CD4-positive, alpha-beta T cell treated with Interleukin-15 for 1 hour (primary cell): Measurements from ENCODE around the gene NAGS.
"Not testable (repeated sequence)": the region's sequence is repeated elsewhere in the genome, so short reads cannot be mapped to it uniquely, and the experiment has no call there.

ENCODE experiments used
- DNase-seq: peaks from one replicate; pipeline ENCODE4 v3.0.0-alpha.2; 2020

The NAGS gene

GRCh38 chr17:43986225-43986981 lies 18.0 kb upstream of the NAGS start:
- DNase-seq, result no peak

GRCh38 chr17:43987131-43988021 lies 17.0 kb upstream of the NAGS start:
- DNase-seq, result no peak

- DNase-seq, result no peak
Observed at GRCh38 chr17:43988301-43988700, 16.1 kb upstream of the NAGS start.

GRCh38 chr17:43992641-43993040 lies 11.8 kb upstream of the NAGS start:
- DNase-seq, result no peak

GRCh38 chr17:43994272-43995149 lies 9.9 kb upstream of the NAGS start:
- DNase-seq, result peak; percentile 60

- DNase-seq, result no peak
Observed at GRCh38 chr17:43995150-43995471, 9.3 kb upstream of the NAGS start.

GRCh38 chr17:43997180-43997579 lies 7.2 kb upstream of the NAGS start:
- not testable (repeated sequence) for DNase-seq

GRCh38 chr17:43998552-43998951 lies 5.9 kb upstream of the NAGS start:
- DNase-seq, result no peak

- DNase-seq, result no peak
Observed at GRCh38 chr17:43999024-43999423, 5.4 kb upstream of the NAGS start.

GRCh38 chr17:44000141-44000860 lies 4.1 kb upstream of the NAGS start:
- no peak for DNase-seq

GRCh38 chr17:44000871-44001460 lies 3.5 kb upstream of the NAGS start:
- DNase-seq, result no peak

- DNase-seq, result no peak
Observed at GRCh38 chr17:44001461-44001920, 2.9 kb upstream of the NAGS start.

GRCh38 chr17:44002141-44002848 lies 2.1 kb upstream of the NAGS start:
- DNase-seq, result no peak

GRCh38 chr17:44004761-44005526 lies 522 bp downstream of the NAGS start:
- DNase-seq, result no peak

GRCh38 chr17:44005527-44006271 lies 1.3 kb downstream of the NAGS start:
- peak; percentile 28 for DNase-seq

GRCh38 chr17:44006272-44006597 lies 1.8 kb downstream of the NAGS start:
- no peak for DNase-seq

- DNase-seq, result peak; percentile 98
Observed at GRCh38 chr17:44006598-44007345, 2.4 kb downstream of the NAGS start.

GRCh38 chr17:44007346-44008204 lies 3.2 kb downstream of the NAGS start:
- no peak for DNase-seq
